GM10847 (cell line): ENCODE data around the gene CYP2A6.
A peak's percentile ranks its signal among the peaks of the same experiment; 100 is the strongest.

Source experiments
- POLR2A ChIP-seq: IDR thresholded peaks from 2 replicates; pipeline ENCODE4 v1.6.1; 2011; ENCODE audit not compliant: insufficient read length; ENCODE audit errors: extremely low read depth

The CYP2A6 gene

GRCh38 chr19:40803857-40804782, 46.1 kb downstream of the CYP2A6 start:
- no peak for TF ChIP-seq POLR2A

- no peak for TF ChIP-seq POLR2A
These were observed 46.9 kb downstream of the CYP2A6 start for GRCh38 chr19:40803170-40803856.

GRCh38 chr19:40802300-40803169, 47.7 kb downstream of the CYP2A6 start:
- TF ChIP-seq POLR2A, result no peak

GRCh38 chr19:40801426-40802299, 48.6 kb downstream of the CYP2A6 start:
- TF ChIP-seq POLR2A, result no peak

- TF ChIP-seq POLR2A, result no peak
These were observed 49.3 kb downstream of the CYP2A6 start for GRCh38 chr19:40800997-40801377.

GRCh38 chr19:40800339-40800996, 49.8 kb downstream of the CYP2A6 start:
- TF ChIP-seq POLR2A, result no peak

GRCh38 chr19:40799558-40800338, 50.5 kb downstream of the CYP2A6 start:
- TF ChIP-seq POLR2A, result no peak

GRCh38 chr19:40798683-40799557, 51.3 kb downstream of the CYP2A6 start, which contains the start of gene EGLN2:
Gene EGLN2, plus strand, starts transcription at chr19:40799191. Its CDS starts 1,382 bp downstream, at chr19:40800573.
- peak; percentile 66 for TF ChIP-seq POLR2A

GRCh38 chr19:40797963-40798682, 52.1 kb downstream of the CYP2A6 start:
- TF ChIP-seq POLR2A, result peak; percentile 44

GRCh38 chr19:40797166-40797962, 52.9 kb downstream of the CYP2A6 start:
- TF ChIP-seq POLR2A, result no peak
